ENCODE measurements around the gene PGAM2. TPM values are rescaled to one million over a fixed set of nuclear protein-coding genes. Genes with fewer than 3 reads are reported as not detected.

The PGAM2 gene
- total RNA-seq, 1 donor from 2014 or later = 1.8 TPM

DNA sequence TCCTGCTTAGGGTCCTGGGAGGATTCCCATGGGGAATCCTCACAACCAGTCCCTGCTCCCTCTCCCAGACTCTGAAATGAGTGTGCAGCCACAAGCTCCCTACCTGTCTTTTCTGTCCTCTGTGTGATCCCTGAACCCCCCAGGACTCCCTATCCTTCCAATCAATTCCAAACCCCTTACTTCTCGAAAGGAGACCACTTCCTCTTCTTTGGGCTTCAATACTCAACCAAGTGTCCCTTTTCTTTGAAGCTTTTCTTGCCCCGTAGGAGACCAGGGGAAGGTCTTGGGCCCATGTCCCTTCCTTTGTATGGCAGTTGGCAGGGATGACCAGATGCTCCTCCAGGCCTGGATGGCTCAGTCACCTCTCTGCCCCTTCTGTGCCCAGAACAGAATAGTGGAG is 40.5 kb upstream of the PGAM2 start:
- TF ChIP-seq, protein P1, sequence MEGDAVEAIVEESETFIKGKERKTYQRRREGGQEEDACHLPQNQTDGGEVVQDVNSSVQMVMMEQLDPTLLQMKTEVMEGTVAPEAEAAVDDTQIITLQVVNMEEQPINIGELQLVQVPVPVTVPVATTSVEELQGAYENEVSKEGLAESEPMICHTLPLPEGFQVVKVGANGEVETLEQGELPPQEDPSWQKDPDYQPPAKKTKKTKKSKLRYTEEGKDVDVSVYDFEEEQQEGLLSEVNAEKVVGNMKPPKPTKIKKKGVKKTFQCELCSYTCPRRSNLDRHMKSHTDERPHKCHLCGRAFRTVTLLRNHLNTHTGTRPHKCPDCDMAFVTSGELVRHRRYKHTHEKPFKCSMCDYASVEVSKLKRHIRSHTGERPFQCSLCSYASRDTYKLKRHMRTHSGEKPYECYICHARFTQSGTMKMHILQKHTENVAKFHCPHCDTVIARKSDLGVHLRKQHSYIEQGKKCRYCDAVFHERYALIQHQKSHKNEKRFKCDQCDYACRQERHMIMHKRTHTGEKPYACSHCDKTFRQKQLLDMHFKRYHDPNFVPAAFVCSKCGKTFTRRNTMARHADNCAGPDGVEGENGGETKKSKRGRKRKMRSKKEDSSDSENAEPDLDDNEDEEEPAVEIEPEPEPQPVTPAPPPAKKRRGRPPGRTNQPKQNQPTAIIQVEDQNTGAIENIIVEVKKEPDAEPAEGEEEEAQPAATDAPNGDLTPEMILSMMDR (conservative IDR thresholded peaks at IDR 0.05) = no peak
- H3K27me3 Mint-ChIP-seq (ENCODE audit: low read depth) = no peaks in the 10 kb centered on the region
- peaks cover 2% of the 10 kb centered on the region for H3K36me3 Mint-ChIP-seq (ENCODE audit: low read depth)
- no peaks in the 10 kb centered on the region for H3K9me3 Mint-ChIP-seq
- peaks cover 14% of the 10 kb centered on the region for H3K4me1 Mint-ChIP-seq
- no peak overlapping the region for H3K27ac Mint-ChIP-seq (ENCODE audit: unreplicated experiment)
- peak overlapping the region; percentile 87 for H3K4me3 Mint-ChIP-seq
- DNase-seq (ENCODE audit: low read depth, low spot score) = no peak

DNA sequence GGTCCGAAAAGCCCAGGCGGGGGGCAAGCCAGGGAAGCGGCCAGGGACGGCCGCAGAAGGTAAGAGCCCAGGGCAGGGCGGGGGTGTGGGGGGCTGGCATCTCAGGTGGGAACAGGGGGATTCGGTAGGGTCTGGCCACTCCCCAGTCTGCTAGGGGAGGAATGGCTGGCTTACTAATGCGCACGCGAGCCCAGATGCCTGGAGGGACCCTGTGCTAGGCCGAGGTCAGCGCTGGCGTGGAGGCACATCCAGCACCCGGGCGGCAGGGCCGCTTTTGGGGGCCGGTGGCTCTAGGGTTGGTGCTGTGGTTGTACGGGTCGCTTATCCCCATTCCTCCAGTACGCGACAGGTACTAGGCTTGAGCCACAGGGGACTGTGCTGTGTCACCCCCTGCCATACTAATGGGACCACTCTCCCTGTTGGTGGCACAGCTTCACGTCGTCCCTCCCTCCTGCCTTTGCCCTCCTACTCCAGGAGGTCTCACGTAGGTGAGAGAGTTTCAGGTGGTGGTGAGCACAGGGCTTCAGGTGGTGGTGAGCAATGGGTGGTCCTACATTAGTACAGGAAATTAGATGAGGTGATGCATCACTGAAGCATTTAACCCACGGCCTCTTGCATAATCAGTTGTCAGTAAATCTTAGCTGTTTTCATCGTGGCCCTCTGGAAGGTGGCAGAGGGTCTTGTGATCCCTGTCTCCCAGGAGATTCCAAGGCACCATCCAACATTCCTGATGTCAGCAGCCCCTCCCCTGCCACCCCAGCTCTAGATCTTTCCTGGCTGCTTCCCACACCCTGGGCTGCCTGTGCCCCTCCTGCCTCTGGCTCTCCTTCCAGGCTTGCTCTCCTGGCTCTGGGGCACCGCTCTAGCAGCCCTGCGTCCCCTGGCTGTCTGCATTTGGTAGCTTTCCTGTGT is 39.7 kb upstream of the PGAM2 start:
- H3K9me3 Mint-ChIP-seq = no peaks in the 10 kb centered on the region
- H3K27me3 Mint-ChIP-seq (ENCODE audit: low read depth) = no peaks in the 10 kb centered on the region
- TF ChIP-seq, protein P1 (conservative IDR thresholded peaks at IDR 0.05) = no peak
- H3K4me1 Mint-ChIP-seq = peaks cover 21% of the 10 kb centered on the region
- no peak overlapping the region for H3K27ac Mint-ChIP-seq (ENCODE audit: unreplicated experiment)
- peak overlapping the region; percentile 87 for H3K4me3 Mint-ChIP-seq
- H3K36me3 Mint-ChIP-seq (ENCODE audit: low read depth) = peaks cover 2% of the 10 kb centered on the region
- DNase-seq (ENCODE audit: low read depth, low spot score) = no peak

DNA sequence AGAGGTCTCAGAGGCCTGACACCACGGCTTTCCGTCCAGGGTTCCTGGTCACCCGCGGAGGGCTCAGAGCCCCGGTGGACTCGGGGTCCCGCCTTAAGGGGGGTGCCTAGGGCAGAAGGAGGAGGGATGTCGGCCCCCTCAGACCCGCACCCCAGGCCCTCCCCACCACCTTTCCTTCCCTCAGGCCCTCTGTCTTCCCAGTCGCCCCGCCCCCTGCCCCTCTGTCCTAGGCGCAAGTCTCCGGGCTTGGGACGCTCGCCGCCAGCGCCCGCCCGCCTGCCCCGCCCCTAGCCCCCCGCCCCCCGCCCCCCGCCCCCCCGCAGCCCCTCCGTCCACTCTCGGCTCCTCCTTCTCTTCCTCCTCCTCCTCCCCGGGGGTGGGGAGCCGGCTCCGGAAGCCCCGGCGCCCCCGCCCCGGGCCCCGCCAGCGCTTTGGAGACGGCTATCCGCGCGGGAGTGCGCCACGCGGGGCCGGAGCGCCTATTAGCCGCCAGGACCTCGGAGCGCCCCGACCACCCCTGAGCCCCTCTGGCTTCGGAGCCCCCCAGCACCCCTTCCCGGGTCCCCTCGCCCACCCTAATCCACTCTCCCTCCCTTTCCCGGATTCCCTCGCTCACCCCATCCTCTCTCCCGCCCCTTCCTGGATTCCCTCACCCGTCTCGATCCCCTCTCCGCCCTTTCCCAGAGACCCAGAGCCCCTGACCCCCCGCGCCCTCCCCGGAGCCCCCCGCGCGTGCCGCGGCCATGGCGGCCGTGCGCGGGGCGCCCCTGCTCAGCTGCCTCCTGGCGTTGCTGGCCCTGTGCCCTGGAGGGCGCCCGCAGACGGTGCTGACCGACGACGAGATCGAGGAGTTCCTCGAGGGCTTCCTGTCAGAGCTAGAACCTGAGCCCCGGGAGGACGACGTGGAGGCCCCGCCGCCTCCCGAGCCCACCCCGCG is 38.8 kb upstream of the PGAM2 start, which contains the start of gene AEBP1:
Gene AEBP1 (plus strand): TSS at position 423 of the 937 bp plus-strand sequence. CDS start 321 bp downstream, at position 744.
- DNase-seq (ENCODE audit: low read depth, low spot score) = peak; percentile 26
- H3K4me3 Mint-ChIP-seq = peak within 1 kb of the TSS; percentile 87
- TF ChIP-seq, protein P1 (conservative IDR thresholded peaks at IDR 0.05) = peak; percentile 14
- no peaks in the 10 kb centered on the region for H3K9me3 Mint-ChIP-seq
- peaks cover 2% of the 10 kb centered on the region for H3K36me3 Mint-ChIP-seq (ENCODE audit: low read depth)
- peaks cover 22% of the 10 kb centered on the region for H3K4me1 Mint-ChIP-seq
- no peak within 1 kb of the TSS for H3K27ac Mint-ChIP-seq (ENCODE audit: unreplicated experiment)
- no peaks in the 10 kb centered on the region for H3K27me3 Mint-ChIP-seq (ENCODE audit: low read depth)

DNA sequence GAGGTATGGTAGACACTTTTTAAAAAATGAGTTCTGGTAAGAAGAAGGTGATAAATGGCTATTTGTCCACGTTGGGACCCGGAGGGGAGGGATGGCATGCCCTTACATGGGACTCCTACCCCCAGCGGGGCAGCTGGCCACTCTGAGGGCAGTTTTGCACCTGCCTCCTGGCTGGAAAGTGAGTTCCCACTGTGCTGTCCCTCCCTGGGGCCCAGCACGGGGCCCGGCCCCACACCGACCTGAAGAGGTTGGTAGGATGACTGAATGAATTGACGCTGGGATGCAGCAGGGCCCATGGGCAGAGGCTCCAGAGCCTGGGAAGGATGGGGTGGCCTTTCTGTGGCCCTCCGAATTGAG is 38.2 kb upstream of the PGAM2 start:
- H3K4me1 Mint-ChIP-seq = peaks cover 22% of the 10 kb centered on the region
- H3K27me3 Mint-ChIP-seq (ENCODE audit: low read depth) = no peaks in the 10 kb centered on the region
- TF ChIP-seq, protein P1 (conservative IDR thresholded peaks at IDR 0.05) = no peak
- H3K36me3 Mint-ChIP-seq (ENCODE audit: low read depth) = peaks cover 2% of the 10 kb centered on the region
- H3K9me3 Mint-ChIP-seq = no peaks in the 10 kb centered on the region
- no peak for DNase-seq (ENCODE audit: low read depth, low spot score)
- H3K27ac Mint-ChIP-seq (ENCODE audit: unreplicated experiment) = no peak overlapping the region
- peak overlapping the region; percentile 81 for H3K4me3 Mint-ChIP-seq

DNA sequence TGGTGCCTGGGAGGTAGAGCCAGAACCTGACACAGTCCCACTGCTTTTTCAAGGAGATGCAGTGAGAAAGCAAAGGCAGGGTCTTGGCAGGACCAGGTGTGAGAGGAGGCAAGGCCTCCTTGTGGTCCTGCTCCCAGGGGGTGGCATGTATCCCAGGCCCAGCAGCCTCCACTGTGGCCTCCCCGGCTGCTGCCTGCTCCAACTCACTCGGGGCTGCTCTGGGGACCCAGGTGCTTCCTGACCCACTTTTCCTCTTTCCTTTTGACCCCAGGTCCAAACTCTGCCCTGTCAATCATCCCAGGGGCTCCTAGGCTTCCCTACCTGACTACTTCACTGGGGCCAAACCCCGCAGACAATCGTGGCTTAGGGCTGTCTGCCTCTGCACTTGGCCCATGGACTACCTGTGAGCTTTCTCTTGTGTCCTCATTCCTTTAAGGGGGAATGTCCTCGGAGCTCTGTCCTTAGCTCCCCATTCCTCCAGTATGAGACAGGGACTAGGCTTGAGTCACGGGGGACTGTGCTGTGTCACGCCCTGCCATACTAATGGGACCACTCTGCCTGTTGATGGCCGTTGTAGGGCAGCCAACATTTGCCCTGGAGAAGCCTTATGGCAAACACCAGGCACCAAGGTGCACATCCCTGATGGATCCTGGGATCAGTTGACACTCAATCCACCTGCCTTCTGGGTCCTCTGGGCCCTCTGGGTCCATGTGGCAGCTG is 37.6 kb upstream of the PGAM2 start:
- Mint-ChIP-seq H3K36me3 (ENCODE audit: low read depth) (peaks cover 2% of the 10 kb centered on the region), H3K27me3 (ENCODE audit: low read depth) (no peaks in the 10 kb centered on the region), H3K4me3 (peak overlapping the region; percentile 81), H3K9me3 (no peaks in the 10 kb centered on the region), H3K27ac (ENCODE audit: unreplicated experiment) (no peak overlapping the region), H3K4me1 (peaks cover 22% of the 10 kb centered on the region)
- DNase-seq (ENCODE audit: low read depth, low spot score) = no peak
- TF ChIP-seq, protein P1 (conservative IDR thresholded peaks at IDR 0.05) = no peak
